Lower leg skin (tissue), 3 donors: ENCODE measurements around the gene MS4A4A.

ENCODE experiments used
- CTCF ChIP-seq, 3 donors: fragments of 450-650 bp; IDR thresholded peaks; one replicate each; pipeline ENCODE4 v1.5.1; 2016; ENCODE audit warnings: antibody characterized with exemption in 3 of 3, mild to moderate bottlenecking in 3 of 3, moderate library complexity in 2 of 3
- POLR2A ChIP-seq, 2 donors: fragments of 450-650 bp; IDR thresholded peaks; one replicate each; pipeline ENCODE4 v1.6.1; 2016 to 2017; ENCODE audit warnings: antibody characterized with exemption in 2 of 2, mild to moderate bottlenecking in 1 of 2, moderate library complexity in 1 of 2

- TF ChIP-seq CTCF (IDR thresholded peaks at IDR 0.05) (no peak), POLR2A (IDR thresholded peaks at IDR 0.05) (no peak)
Observed at GRCh38 chr11:60321051-60321450, 40.6 kb downstream of the MS4A4A start.
